Measurements from ENCODE around the gene SMYD3.

SMYD3 gene

GRCh38 chr1:245937316-245938045 is 569.6 kb downstream of the SMYD3 start:
- no peak for DNase-seq

- no peak for DNase-seq
These were observed 572.7 kb downstream of the SMYD3 start for GRCh38 chr1:245934409-245934808.

- DNase-seq, result no peak
These were observed 573.5 kb downstream of the SMYD3 start for GRCh38 chr1:245933431-245934045.

GRCh38 chr1:245932302-245932972 is 574.6 kb downstream of the SMYD3 start:
- no peak for DNase-seq

GRCh38 chr1:245931450-245931849 is 575.6 kb downstream of the SMYD3 start:
- DNase-seq, result no peak

- no peak for DNase-seq
These were observed 577.9 kb downstream of the SMYD3 start for GRCh38 chr1:245929224-245929623.

- DNase-seq, result no peak
These were observed 580.2 kb downstream of the SMYD3 start for GRCh38 chr1:245926888-245927287.

- DNase-seq, result no peak
These were observed 583.9 kb downstream of the SMYD3 start for GRCh38 chr1:245923215-245923614.

- DNase-seq, result no peak
These were observed 585.7 kb downstream of the SMYD3 start for GRCh38 chr1:245921417-245921816.

GRCh38 chr1:245917403-245917802 is 589.7 kb downstream of the SMYD3 start:
- no peak for DNase-seq

- no peak for DNase-seq
These were observed 591.2 kb downstream of the SMYD3 start for GRCh38 chr1:245915841-245916240.

- no peak for DNase-seq
These were observed 591.7 kb downstream of the SMYD3 start for GRCh38 chr1:245915406-245915805.

GRCh38 chr1:245908543-245908942 is 598.5 kb downstream of the SMYD3 start:
- DNase-seq, result no peak

- DNase-seq, result no peak
These were observed 600.9 kb downstream of the SMYD3 start for GRCh38 chr1:245906207-245906606.

- no peak for DNase-seq
These were observed 603.2 kb downstream of the SMYD3 start for GRCh38 chr1:245903851-245904250.

- no peak for DNase-seq
These were observed 605.5 kb downstream of the SMYD3 start for GRCh38 chr1:245901565-245901964.

- no peak for DNase-seq
These were observed 606.0 kb downstream of the SMYD3 start for GRCh38 chr1:245901037-245901436.

GRCh38 chr1:245898581-245898980 is 608.5 kb downstream of the SMYD3 start:
- DNase-seq, result no peak

- DNase-seq, result no peak
These were observed 610.8 kb downstream of the SMYD3 start for GRCh38 chr1:245896258-245896657.

GRCh38 chr1:245895455-245895959 is 611.6 kb downstream of the SMYD3 start:
- DNase-seq, result no peak

GRCh38 chr1:245894843-245895242 is 612.2 kb downstream of the SMYD3 start:
- DNase-seq, result peak in 1 of 5 experiments; percentile 4

- DNase-seq, result no peak
These were observed 614.1 kb downstream of the SMYD3 start for GRCh38 chr1:245893025-245893424.

GRCh38 chr1:245888809-245889208 is 618.3 kb downstream of the SMYD3 start:
- DNase-seq, result peak in 1 of 5 experiments; percentile 10

- no peak for DNase-seq
These were observed 619.2 kb downstream of the SMYD3 start for GRCh38 chr1:245887829-245888228.
